K562 (cell line): ENCODE data around the gene DNMT3L. TPM values are rescaled to one million over a fixed set of nuclear protein-coding genes. Genes with fewer than 3 reads are reported as not detected.
A peak's percentile ranks its signal among the peaks of the same experiment; 100 is the strongest.

Experiments
- BMI1 ChIP-seq: fragments of 150-350 bp; IDR thresholded peaks from 2 replicates; pipeline ENCODE4 v1.6.1; 2014; ENCODE audit warnings: low read length
- CGGBP1 ChIP-seq: fragments of 250-450 bp; sonication (Bioruptor Pico); IDR thresholded peaks from 2 replicates; pipeline ENCODE4 v1.9.0; 2021; ENCODE audit warnings: mild to moderate bottlenecking
- CREB5 ChIP-seq: fragments of 250-450 bp; sonication (Bioruptor Pico); IDR thresholded peaks from 2 replicates; pipeline ENCODE4 v1.5.0; 2020; ENCODE audit warnings: mild to moderate bottlenecking
- HLTF ChIP-seq: fragments of 450-650 bp; IDR thresholded peaks from 2 replicates; pipeline ENCODE4 v1.6.1; 2016
- HNRNPK ChIP-seq: fragments of 200-400 bp; formaldehyde crosslinking; IDR thresholded peaks from one replicate; pipeline ENCODE4 v1.6.1; 2018; ENCODE audit warnings: mild to moderate bottlenecking, low read depth, low read length; ENCODE audit not compliant: poor library complexity, severe bottlenecking
- PPARD ChIP-seq: fragments of 250-450 bp; sonication (Bioruptor Pico); IDR thresholded peaks from 2 replicates; pipeline ENCODE4 v1.8.0; 2022; ENCODE audit warnings: inconsistent platforms, mild to moderate bottlenecking, moderate library complexity
- PREB ChIP-seq: sonication (generic); formaldehyde crosslinking; IDR thresholded peaks from 2 replicates; pipeline ENCODE4 v1.8.1; 2023; ENCODE audit warnings: mild to moderate bottlenecking, missing genetic modification reagents
- RAD21 ChIP-seq, 2 experiments: fragments of 250-450 bp in 1 of 2; fragments of 450-650 bp in 1 of 2; sonication (Bioruptor Pico) in 1 of 2; formaldehyde crosslinking in 1 of 2; IDR thresholded peaks in 1 of 2; conservative IDR thresholded peaks in 1 of 2; 2 replicates each; pipeline versions ENCODE4 v1.4.0 to v1.8.0; 2020 to 2022; ENCODE audit warnings: mild to moderate bottlenecking in 2 of 2, moderate library complexity in 1 of 2
- RBM22 ChIP-seq: fragments of 200-400 bp; formaldehyde crosslinking; IDR thresholded peaks from 2 replicates; pipeline ENCODE4 v1.6.1; 2018; ENCODE audit warnings: low read length, low read depth; ENCODE audit not compliant: poor library complexity, severe bottlenecking
- SAP30 ChIP-seq: fragments of 200-600 bp; sonication (generic); IDR thresholded peaks from 2 replicates; pipeline ENCODE4 v1.6.1; 2012; ENCODE audit warnings: borderline replicate concordance, low read depth, mild to moderate bottlenecking, moderate library complexity, low read length, control low read depth, inconsistent platforms; ENCODE audit not compliant: insufficient read depth, poor library complexity, severe bottlenecking
- SMARCA5 ChIP-seq: fragments of 450-650 bp; IDR thresholded peaks from 2 replicates; pipeline ENCODE4 v1.6.1; 2016
- SMARCC2 ChIP-seq: fragments of 450-650 bp; IDR thresholded peaks from 2 replicates; pipeline ENCODE4 v1.6.1; 2017; ENCODE audit warnings: antibody characterized with exemption, moderate library complexity, mild to moderate bottlenecking, low read depth
- STAG1 ChIP-seq: sonication (generic); formaldehyde crosslinking; IDR thresholded peaks from 2 replicates; pipeline ENCODE4 v1.5.0; 2020; ENCODE audit warnings: missing genetic modification reagents, borderline replicate concordance
- TRIM25 ChIP-seq: fragments of 450-650 bp; IDR thresholded peaks from 2 replicates; pipeline ENCODE4 v1.7.0; 2016; ENCODE audit warnings: borderline replicate concordance
- ZNF347 ChIP-seq: fragments of 450-650 bp; formaldehyde crosslinking; IDR thresholded peaks from 2 replicates; pipeline ENCODE4 v1.4.0; 2020; ENCODE audit warnings: low read depth, mild to moderate bottlenecking, moderate library complexity
- ZNF507 ChIP-seq: conservative IDR thresholded peaks from 2 replicates; pipeline ENCODE4 v1.6.1; 2017; ENCODE audit warnings: missing genetic modification characterization, missing compliant biosample characterization
- polyA plus RNA-seq, 8 experiments: library from polyadenylated mRNA; depleted of rRNA in 4 of 8; stranded (reverse) in 5 of 8; unstranded in 3 of 8; fragments of >200 nt; fragmentation: Nextera tagmentation in 2 of 8; fragmentation: Illumina TruSeq in 1 of 8; extraction: Ambion mirVana in 2 of 8; extraction: Trizol in 1 of 8; gene quantifications; 2 replicates each; pipeline versions ENCODE4 v1.2.1 to v1.2.3, GENCODE V29; 2011 to 2014; ENCODE audit warnings: inconsistent platforms in 1 of 8, missing spikeins in 1 of 8
- total RNA-seq, 7 experiments: library from RNA; depleted of rRNA in 6 of 7; stranded (reverse); fragments of >200 nt in 6 of 7; fragmentation: Illumina TruSeq in 2 of 7; extraction: Trizol in 2 of 7; gene quantifications; 2 replicates each; pipeline versions ENCODE4 v1.2.1 to v1.2.3, GENCODE V29; 2011 to 2021; ENCODE audit warnings: low replicate concordance in 1 of 7
- TF ChIP-seq, protein P1 (sequence below), 2 experiments: IDR thresholded peaks; 2 replicates each; pipeline ENCODE4 v1.6.1; 2012; ENCODE audit warnings: improper control_type of control experiment in 2 of 2, low read depth in 2 of 2, low read length in 2 of 2, borderline replicate concordance in 1 of 2
- TF ChIP-seq, protein P2 (sequence below): sonication (generic); formaldehyde crosslinking; IDR thresholded peaks from 2 replicates; pipeline ENCODE4 v1.9.0; 2022; ENCODE audit warnings: mild to moderate bottlenecking, missing genetic modification reagents

DNMT3L gene
- total and polyA plus RNA-seq, 9 of the 15 experiments (the other 6 are each of a cell fraction or from before 2014, with no cell fraction given), result 0.08 TPM; not detected in 8

- TF ChIP-seq, protein P1, sequence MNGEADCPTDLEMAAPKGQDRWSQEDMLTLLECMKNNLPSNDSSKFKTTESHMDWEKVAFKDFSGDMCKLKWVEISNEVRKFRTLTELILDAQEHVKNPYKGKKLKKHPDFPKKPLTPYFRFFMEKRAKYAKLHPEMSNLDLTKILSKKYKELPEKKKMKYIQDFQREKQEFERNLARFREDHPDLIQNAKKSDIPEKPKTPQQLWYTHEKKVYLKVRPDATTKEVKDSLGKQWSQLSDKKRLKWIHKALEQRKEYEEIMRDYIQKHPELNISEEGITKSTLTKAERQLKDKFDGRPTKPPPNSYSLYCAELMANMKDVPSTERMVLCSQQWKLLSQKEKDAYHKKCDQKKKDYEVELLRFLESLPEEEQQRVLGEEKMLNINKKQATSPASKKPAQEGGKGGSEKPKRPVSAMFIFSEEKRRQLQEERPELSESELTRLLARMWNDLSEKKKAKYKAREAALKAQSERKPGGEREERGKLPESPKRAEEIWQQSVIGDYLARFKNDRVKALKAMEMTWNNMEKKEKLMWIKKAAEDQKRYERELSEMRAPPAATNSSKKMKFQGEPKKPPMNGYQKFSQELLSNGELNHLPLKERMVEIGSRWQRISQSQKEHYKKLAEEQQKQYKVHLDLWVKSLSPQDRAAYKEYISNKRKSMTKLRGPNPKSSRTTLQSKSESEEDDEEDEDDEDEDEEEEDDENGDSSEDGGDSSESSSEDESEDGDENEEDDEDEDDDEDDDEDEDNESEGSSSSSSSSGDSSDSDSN (IDR thresholded peaks at IDR 0.05; ENCODE audit: borderline replicate concordance in 1 of 2, low read depth in 2 of 2, low read length in 2 of 2), result peak in 1 of 2 experiments; percentile 39; a peak in 1 of 4 replicates
- peak; percentile 30; the same call in 1 of the 2 replicates for TF ChIP-seq STAG1 (CRISPR knock-in tag)
- no peak for TF ChIP-seq HLTF
- TF ChIP-seq SMARCC2, result no peak
- TF ChIP-seq PPARD (CRISPR knock-in tag), result no peak
- TF ChIP-seq CREB5 (CRISPR knock-in tag), result no peak
- TF ChIP-seq HNRNPK, result no peak
- TF ChIP-seq ZNF507 (tag), result no peak
- TF ChIP-seq CGGBP1 (CRISPR knock-in tag), result no peak
- no peak for TF ChIP-seq SMARCA5
- peak; percentile 76 for TF ChIP-seq SAP30
- no peak for TF ChIP-seq PREB (CRISPR knock-in tag)
- TF ChIP-seq RBM22, result no peak
- TF ChIP-seq BMI1, result no peak
- TF ChIP-seq, protein P2, sequence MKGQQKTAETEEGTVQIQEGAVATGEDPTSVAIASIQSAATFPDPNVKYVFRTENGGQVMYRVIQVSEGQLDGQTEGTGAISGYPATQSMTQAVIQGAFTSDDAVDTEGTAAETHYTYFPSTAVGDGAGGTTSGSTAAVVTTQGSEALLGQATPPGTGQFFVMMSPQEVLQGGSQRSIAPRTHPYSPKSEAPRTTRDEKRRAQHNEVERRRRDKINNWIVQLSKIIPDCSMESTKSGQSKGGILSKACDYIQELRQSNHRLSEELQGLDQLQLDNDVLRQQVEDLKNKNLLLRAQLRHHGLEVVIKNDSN (CRISPR knock-in tag), result no peak
- no peak for TF ChIP-seq RAD21 (CRISPR knock-in tag; conservative IDR thresholded peaks at IDR 0.05 in 1 of 2, IDR thresholded peaks at IDR 0.05 in 1 of 2)
- TF ChIP-seq ZNF347 (CRISPR knock-in tag), result no peak
- TF ChIP-seq TRIM25, result no peak
These were observed 38.0 kb upstream of the DNMT3L start, which contains the start of gene PFKL (continued) for GRCh38 chr21:44299458-44300261.
